ENCODE data around the gene MYL11. TPM values are rescaled to one million over a fixed set of nuclear protein-coding genes. Genes with fewer than 3 reads are reported as not detected.
A peak's percentile ranks its signal among the peaks of the same experiment; 100 is the strongest.

MYL11 gene
- total RNA-seq, 1 donor: 9.2 TPM

DNA sequence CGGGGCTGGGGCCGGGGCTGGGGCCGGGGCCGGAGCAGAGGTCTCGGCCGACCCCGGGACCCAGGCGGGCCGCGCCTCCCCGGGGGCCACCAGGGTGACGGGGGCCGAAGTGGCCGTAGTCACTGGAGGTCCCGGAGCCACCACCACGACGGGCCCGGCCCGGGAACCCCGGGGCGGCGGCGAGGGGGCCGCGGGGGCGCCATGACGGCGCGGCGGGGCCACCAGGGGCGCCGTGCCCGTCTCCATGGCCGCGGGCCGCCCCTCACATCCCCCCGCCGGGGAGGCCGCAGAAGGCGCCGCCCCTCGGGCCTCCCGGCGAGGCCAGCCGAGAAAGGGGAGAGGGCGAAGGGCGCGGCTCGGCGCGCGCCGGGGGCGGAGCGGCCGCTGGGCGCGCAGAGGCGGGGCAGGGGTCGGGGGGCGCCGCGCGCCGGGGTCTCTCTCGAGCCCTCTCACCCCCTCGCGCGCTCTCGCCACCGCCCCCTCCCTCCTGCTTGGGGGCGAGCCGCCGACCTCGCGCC lies 4.6 kb upstream of the MYL11 start:
- DNase-seq (ENCODE audit: low read depth in 2 of 3, low spot score in 2 of 3): no peak

GRCh38 chr16:30370456-30371247 lies 4.0 kb upstream of the MYL11 start, which contains the start of gene TBC1D10B:
Gene TBC1D10B, minus strand, starts transcription at chr16:30370494. Its CDS starts 311 bp downstream, at chr16:30370183.
- peak; percentile 94 to 100 (median 100) for DNase-seq (ENCODE audit: low read depth in 2 of 3, low spot score in 2 of 3)

- DNase-seq (ENCODE audit: low read depth in 2 of 3, low spot score in 2 of 3): no peak
These were observed 3.3 kb upstream of the MYL11 start for GRCh38 chr16:30371248-30371816.

- DNase-seq (ENCODE audit: low read depth in 2 of 3, low spot score in 2 of 3): no peak
These were observed 2.4 kb upstream of the MYL11 start for GRCh38 chr16:30372038-30372712.

DNA sequence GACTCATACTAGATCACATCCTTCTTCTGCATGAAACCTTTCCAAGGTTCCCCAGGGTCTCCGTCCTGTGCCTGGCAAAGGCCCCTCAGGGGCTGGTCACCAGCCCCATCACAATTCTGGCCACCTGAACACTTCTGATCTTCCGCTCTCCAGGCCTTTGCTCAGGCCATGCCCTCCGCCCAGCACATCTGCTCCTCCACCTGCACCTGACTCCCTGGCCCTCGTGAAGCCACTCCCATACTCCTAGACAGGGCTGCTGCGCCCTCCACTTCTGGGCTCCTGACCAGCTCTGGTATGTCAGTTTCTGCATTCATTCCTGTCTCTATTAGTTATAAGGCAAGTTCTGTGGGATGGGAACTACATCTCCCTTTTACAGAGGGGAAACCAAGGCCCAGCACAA lies 1.9 kb upstream of the MYL11 start:
- DNase-seq (ENCODE audit: low read depth in 2 of 3, low spot score in 2 of 3): no peak

DNA sequence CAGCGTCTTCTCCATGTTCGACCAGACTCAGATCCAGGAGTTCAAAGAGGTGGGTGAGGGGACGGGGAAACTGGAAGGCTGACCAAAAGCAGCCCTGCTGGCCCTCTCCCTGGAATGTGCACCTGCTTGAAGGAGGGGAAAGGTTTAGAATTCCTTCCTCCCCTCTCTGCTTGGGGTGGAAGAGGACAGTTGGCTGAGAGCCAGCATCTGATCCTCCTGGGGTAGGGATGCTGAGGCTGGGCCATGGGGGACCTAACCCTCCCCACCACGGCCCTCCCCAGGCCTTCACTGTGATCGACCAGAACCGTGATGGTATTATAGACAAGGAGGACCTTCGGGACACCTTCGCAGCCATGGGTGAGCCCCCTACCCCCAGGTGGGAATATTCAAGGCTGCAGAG lies 1.3 kb downstream of the MYL11 start:
- DNase-seq (ENCODE audit: low read depth in 2 of 3, low spot score in 2 of 3): no peak

GRCh38 chr16:30376461-30376902 lies 1.9 kb downstream of the MYL11 start:
- no peak for DNase-seq (ENCODE audit: low read depth in 2 of 3, low spot score in 2 of 3)

- DNase-seq (ENCODE audit: low read depth in 2 of 3, low spot score in 2 of 3): peak in 2 of 3 donors; percentile 67 to 78
These were observed 2.6 kb downstream of the MYL11 start for GRCh38 chr16:30377050-30377811.

- DNase-seq (ENCODE audit: low read depth in 2 of 3, low spot score in 2 of 3): peak; percentile 83 to 94 (median 93)
These were observed 3.2 kb downstream of the MYL11 start for GRCh38 chr16:30377812-30378235.

- peak; percentile 96 to 99 (median 99) for DNase-seq (ENCODE audit: low read depth in 2 of 3, low spot score in 2 of 3)
These were observed 3.9 kb downstream of the MYL11 start for GRCh38 chr16:30378236-30379157.

DNA sequence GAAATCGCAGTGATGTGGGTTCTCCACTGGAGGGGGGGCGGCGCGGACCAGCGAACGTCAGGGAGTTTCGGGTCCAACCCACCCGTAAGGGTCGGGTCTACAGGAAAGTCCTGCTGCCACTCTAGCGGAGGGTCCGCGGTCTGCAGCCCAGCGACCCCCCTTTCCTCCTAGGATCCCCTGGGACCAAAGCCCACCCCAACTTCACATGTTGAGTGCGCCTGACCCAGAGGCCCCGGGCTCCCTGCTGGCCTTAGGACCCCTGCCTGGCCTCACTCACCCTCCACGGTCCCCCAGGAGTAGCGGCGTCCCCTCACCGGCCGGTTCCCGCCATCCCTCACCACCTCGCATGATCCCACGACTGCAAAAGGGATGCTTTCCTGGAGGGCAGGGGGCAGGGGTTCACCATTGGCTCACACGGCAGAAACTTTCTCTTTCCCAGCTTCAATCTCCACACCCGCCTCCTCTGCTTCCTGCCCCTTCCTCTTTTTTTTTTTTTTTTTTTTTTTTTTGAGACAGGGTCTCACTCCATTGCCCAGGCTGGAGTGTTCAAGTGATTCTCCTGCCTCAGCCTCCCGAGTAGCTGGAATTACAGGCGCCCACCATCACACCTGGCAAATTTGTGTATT lies 4.7 kb downstream of the MYL11 start:
- no peak for DNase-seq (ENCODE audit: low read depth in 2 of 3, low spot score in 2 of 3)

DNA sequence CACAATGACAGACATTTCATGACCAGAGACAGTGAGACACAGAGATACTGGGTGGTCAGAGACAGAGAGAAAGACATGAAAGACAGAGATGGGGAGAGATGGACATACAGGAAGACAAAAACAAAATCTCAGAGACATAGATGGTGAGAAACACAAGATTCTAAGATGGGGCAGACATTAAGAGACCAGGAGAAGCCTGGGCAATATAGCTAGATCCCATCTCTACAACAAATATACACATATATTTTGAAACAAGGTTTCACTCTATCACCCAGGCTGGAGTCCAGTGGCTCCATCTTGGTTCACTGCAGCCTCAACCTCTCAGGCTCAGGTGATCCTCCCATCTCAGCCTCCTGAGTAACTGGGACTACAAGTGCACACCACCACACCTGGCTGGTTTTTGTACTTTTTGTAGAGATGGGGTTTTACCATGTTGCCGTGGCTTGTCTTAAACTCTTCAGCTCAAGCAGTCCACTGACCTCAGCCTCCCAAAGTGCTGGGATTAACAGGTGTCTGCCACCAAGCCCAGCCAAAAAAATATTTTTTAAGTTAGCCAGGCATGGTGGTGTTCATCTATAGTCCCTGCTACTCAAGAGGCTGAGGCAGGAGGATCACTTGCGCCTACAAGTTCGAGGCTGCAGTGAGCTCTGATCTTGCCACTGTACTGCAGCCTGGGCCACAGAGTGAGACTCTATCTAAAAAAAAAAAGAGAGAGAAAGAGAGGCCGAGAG lies 5.6 kb downstream of the MYL11 start:
- DNase-seq (ENCODE audit: low read depth in 2 of 3, low spot score in 2 of 3): no peak

DNA sequence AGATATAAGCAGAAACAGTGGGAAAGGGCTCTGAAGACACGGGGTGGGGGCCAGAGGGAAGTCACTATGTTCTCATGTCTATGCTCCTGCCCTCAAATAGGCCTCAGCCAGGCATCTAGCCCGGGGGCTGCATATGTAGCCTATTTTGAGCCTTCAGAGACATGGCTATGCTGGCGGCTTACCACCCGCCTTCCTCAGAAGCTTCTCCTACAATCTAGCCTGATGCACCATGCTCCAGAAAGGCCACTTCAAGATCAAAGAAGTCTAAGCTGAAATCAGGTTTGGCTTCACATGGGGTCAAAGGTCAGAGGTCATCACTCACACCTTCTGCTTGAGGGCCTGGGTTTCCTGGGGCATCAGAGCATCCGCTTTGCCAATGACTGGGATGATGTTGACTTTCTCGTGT lies 6.2 kb downstream of the MYL11 start:
- DNase-seq (ENCODE audit: low read depth in 2 of 3, low spot score in 2 of 3): no peak

- no peak for DNase-seq (ENCODE audit: low read depth in 2 of 3, low spot score in 2 of 3)
These were observed 6.9 kb downstream of the MYL11 start for GRCh38 chr16:30381291-30382041.

- DNase-seq (ENCODE audit: low read depth in 2 of 3, low spot score in 2 of 3): peak in 2 of 3 donors; percentile 53 to 72
These were observed 7.7 kb downstream of the MYL11 start, which contains the start of gene SEPTIN1 for GRCh38 chr16:30382111-30382881. Gene SEPTIN1, minus strand, starts transcription at chr16:30382561. Its CDS starts 19 bp downstream, at chr16:30382542.

GRCh38 chr16:30383521-30383920 lies 8.9 kb downstream of the MYL11 start:
- DNase-seq (ENCODE audit: low read depth in 2 of 3, low spot score in 2 of 3): no peak
